MG63 (cell line): ENCODE data around the gene FRRS1. TPM values are rescaled to one million over a fixed set of nuclear protein-coding genes. Genes with fewer than 3 reads are reported as not detected.

Experiments used
- DNase-seq: peaks from one replicate; pipeline ENCODE4 v3.0.0-alpha.2; 2020
- H3K27me3 ChIP-seq: fragments of 250-450 bp; sonication (Bioruptor Pico); 2 replicates; pipeline ENCODE4 v1.5.1; 2020; ENCODE audit warnings: mild to moderate bottlenecking, moderate library complexity
- H3K36me3 ChIP-seq: fragments of 250-450 bp; sonication (Bioruptor Pico); 2 replicates; pipeline ENCODE4 v1.5.1; 2020; ENCODE audit warnings: mild to moderate bottlenecking, moderate library complexity
- H3K4me3 ChIP-seq: fragments of 250-450 bp; sonication (Bioruptor Pico); 2 replicates; pipeline ENCODE4 v1.5.1; 2020; ENCODE audit warnings: mild to moderate bottlenecking, moderate library complexity
- H3K9me3 ChIP-seq: fragments of 250-450 bp; sonication (Bioruptor Pico); 2 replicates; pipeline ENCODE4 v1.5.1; 2020; ENCODE audit warnings: mild to moderate bottlenecking, moderate library complexity
- total RNA-seq: library from RNA; depleted of rRNA; stranded (reverse); fragments of >200 nt; shearing (Covaris generic); gene quantifications from 2 replicates; pipeline ENCODE4 v1.2.3, GENCODE V29; 2014; ENCODE audit warnings: low replicate concordance

FRRS1 gene
- total RNA-seq, 1 experiment from 2014 or later: 7.8 TPM

- no peak for DNase-seq
- no peaks in the 10 kb centered on the region for H3K27me3 ChIP-seq
- H3K36me3 ChIP-seq: no peaks in the 10 kb centered on the region
These were observed 12.3 kb downstream of the FRRS1 start for GRCh38 chr1:99754055-99754626.

GRCh38 chr1:99751877-99752504 lies 14.4 kb downstream of the FRRS1 start:
- H3K36me3 ChIP-seq: no peaks in the 10 kb centered on the region
- no peak for DNase-seq
- no peaks in the 10 kb centered on the region for H3K9me3 ChIP-seq
- no peaks in the 10 kb centered on the region for H3K27me3 ChIP-seq
- H3K4me3 ChIP-seq: no peak overlapping the region

More at GRCh38 chr1:99754055-99754626, 12.3 kb downstream of the FRRS1 start:
- 0 out of 2 replicates have a peak, but pooled peaks cover 4% of the 10 kb centered on the region for H3K9me3 ChIP-seq
- H3K4me3 ChIP-seq: no peak overlapping the region

- Histone ChIP-seq H3K9me3 (no peaks in the 10 kb centered on the region), H3K4me3 (no peak overlapping the region), H3K36me3 (no peaks in the 10 kb centered on the region), H3K27me3 (no peaks in the 10 kb centered on the region)
- DNase-seq: no peak
These were observed 16.7 kb downstream of the FRRS1 start for GRCh38 chr1:99749504-99750347.

GRCh38 chr1:99748419-99748818 lies 18.0 kb downstream of the FRRS1 start:
- Histone ChIP-seq H3K36me3 (no peaks in the 10 kb centered on the region), H3K9me3 (no peaks in the 10 kb centered on the region), H3K27me3 (no peaks in the 10 kb centered on the region), H3K4me3 (no peak overlapping the region)
- no peak for DNase-seq

- no peaks in the 10 kb centered on the region for H3K36me3 ChIP-seq
- DNase-seq: no peak
- H3K9me3 ChIP-seq: no peaks in the 10 kb centered on the region
These were observed 20.8 kb downstream of the FRRS1 start for GRCh38 chr1:99745684-99746083.

GRCh38 chr1:99745061-99745460 lies 21.4 kb downstream of the FRRS1 start:
- no peaks in the 10 kb centered on the region for H3K9me3 ChIP-seq
- no peak for DNase-seq
- no peaks in the 10 kb centered on the region for H3K36me3 ChIP-seq
- no peaks in the 10 kb centered on the region for H3K27me3 ChIP-seq
- no peak overlapping the region for H3K4me3 ChIP-seq

More at GRCh38 chr1:99745684-99746083, 20.8 kb downstream of the FRRS1 start:
- Histone ChIP-seq H3K27me3 (no peaks in the 10 kb centered on the region), H3K4me3 (no peak overlapping the region)

GRCh38 chr1:99740141-99740540 lies 26.3 kb downstream of the FRRS1 start:
- DNase-seq: no peak
- no peaks in the 10 kb centered on the region for H3K36me3 ChIP-seq
- no peak overlapping the region for H3K4me3 ChIP-seq
- no peaks in the 10 kb centered on the region for H3K9me3 ChIP-seq
- no peaks in the 10 kb centered on the region for H3K27me3 ChIP-seq

GRCh38 chr1:99738858-99739465 lies 27.5 kb downstream of the FRRS1 start:
- H3K36me3 ChIP-seq: no peaks in the 10 kb centered on the region
- H3K27me3 ChIP-seq: no peaks in the 10 kb centered on the region
- H3K4me3 ChIP-seq: no peak overlapping the region
- DNase-seq: no peak
- no peaks in the 10 kb centered on the region for H3K9me3 ChIP-seq

- DNase-seq: peak; percentile 41
These were observed 29.4 kb downstream of the FRRS1 start for GRCh38 chr1:99737016-99737415.

GRCh38 chr1:99735852-99736251 lies 30.6 kb downstream of the FRRS1 start:
- Histone ChIP-seq H3K36me3 (no peaks in the 10 kb centered on the region), H3K4me3 (no peak overlapping the region), H3K27me3 (no peaks in the 10 kb centered on the region), H3K9me3 (no peaks in the 10 kb centered on the region)
- DNase-seq: no peak

More at GRCh38 chr1:99737016-99737415, 29.4 kb downstream of the FRRS1 start:
- Histone ChIP-seq H3K4me3 (no peak overlapping the region), H3K36me3 (no peaks in the 10 kb centered on the region), H3K27me3 (no peaks in the 10 kb centered on the region), H3K9me3 (no peaks in the 10 kb centered on the region)

- no peak for DNase-seq
- H3K36me3 ChIP-seq: no peaks in the 10 kb centered on the region
These were observed 35.1 kb downstream of the FRRS1 start for GRCh38 chr1:99731384-99731783.

GRCh38 chr1:99728494-99729235 lies 37.8 kb downstream of the FRRS1 start:
- Histone ChIP-seq H3K36me3 (no peaks in the 10 kb centered on the region), H3K4me3 (no peak overlapping the region), H3K27me3 (no peaks in the 10 kb centered on the region), H3K9me3 (no peaks in the 10 kb centered on the region)
- DNase-seq: peak; percentile 13

More at GRCh38 chr1:99731384-99731783, 35.1 kb downstream of the FRRS1 start:
- H3K27me3 ChIP-seq: no peaks in the 10 kb centered on the region
- no peak overlapping the region for H3K4me3 ChIP-seq
- H3K9me3 ChIP-seq: no peaks in the 10 kb centered on the region

- peak; percentile 76 for DNase-seq
- Histone ChIP-seq H3K4me3 (no peak overlapping the region), H3K27me3 (no peaks in the 10 kb centered on the region), H3K36me3 (no peaks in the 10 kb centered on the region), H3K9me3 (no peaks in the 10 kb centered on the region)
These were observed 38.8 kb downstream of the FRRS1 start for GRCh38 chr1:99727575-99728185.

- H3K4me3 ChIP-seq: no peak overlapping the region
- no peaks in the 10 kb centered on the region for H3K27me3 ChIP-seq
- no peaks in the 10 kb centered on the region for H3K9me3 ChIP-seq
- no peaks in the 10 kb centered on the region for H3K36me3 ChIP-seq
- no peak for DNase-seq
These were observed 39.6 kb downstream of the FRRS1 start for GRCh38 chr1:99726818-99727217.

- Histone ChIP-seq H3K9me3 (no peaks in the 10 kb centered on the region), H3K27me3 (no peaks in the 10 kb centered on the region), H3K36me3 (no peaks in the 10 kb centered on the region), H3K4me3 (no peak overlapping the region)
- DNase-seq: no peak
These were observed 40.0 kb downstream of the FRRS1 start for GRCh38 chr1:99726407-99726806.

GRCh38 chr1:99725996-99726395 lies 40.4 kb downstream of the FRRS1 start:
- Histone ChIP-seq H3K27me3 (no peaks in the 10 kb centered on the region), H3K36me3 (no peaks in the 10 kb centered on the region), H3K4me3 (no peak overlapping the region), H3K9me3 (no peaks in the 10 kb centered on the region)
- DNase-seq: no peak
